Nephron (organoid): ENCODE measurements around the gene TNK2.

Experiments used
- H3K27ac Mint-ChIP-seq, 3 experiments: 2 replicates each; pipeline ENCODE4 v1.8.0; 2020; ENCODE audit warnings: mixed read lengths in 3 of 3, mild to moderate bottlenecking in 2 of 3, moderate library complexity in 1 of 3
- H3K27me3 Mint-ChIP-seq: 2 replicates; pipeline ENCODE4 v1.8.0; 2021; ENCODE audit warnings: low read depth, mild to moderate bottlenecking, moderate library complexity, mixed read lengths
- H3K36me3 Mint-ChIP-seq: 2 replicates; pipeline ENCODE4 v1.8.0; 2020; ENCODE audit warnings: low read depth, mixed read lengths
- H3K4me1 Mint-ChIP-seq: 2 replicates; pipeline ENCODE4 v1.8.0; 2020; ENCODE audit warnings: mixed read lengths
- H3K4me3 Mint-ChIP-seq, 3 experiments: 2 replicates each; pipeline ENCODE4 v1.8.0; 2020; ENCODE audit warnings: mild to moderate bottlenecking in 3 of 3, mixed read lengths in 3 of 3, moderate library complexity in 2 of 3
- H3K9me3 Mint-ChIP-seq: 2 replicates; pipeline ENCODE4 v1.8.0; 2020; ENCODE audit warnings: mixed read lengths
- TF ChIP-seq, protein P1 (sequence below), 3 experiments: fragments of 200-600 bp; sonication (generic); IDR thresholded peaks; one replicate each; pipeline ENCODE4 v1.5.0; 2021; ENCODE audit warnings: antibody characterized with exemption in 3 of 3; ENCODE audit not compliant: unreplicated experiment in 3 of 3

TNK2 gene

DNA sequence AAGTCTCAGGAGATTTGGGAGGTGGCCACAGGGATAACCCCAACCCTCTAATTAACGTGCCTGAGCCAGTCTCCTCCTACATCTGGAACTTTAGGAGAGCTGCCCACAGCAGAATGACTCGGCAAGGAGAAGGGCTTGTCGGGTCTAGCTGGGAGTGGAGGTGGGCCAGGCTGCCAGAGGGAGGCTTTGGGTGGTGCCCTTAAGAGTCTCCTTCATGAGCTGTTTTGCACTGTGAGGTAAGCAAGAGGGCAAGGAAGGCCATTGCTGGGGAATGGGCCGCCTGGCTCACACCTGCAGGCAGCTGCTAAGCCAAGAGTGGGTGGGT is 3.6 kb upstream of the TNK2 start:
- Mint-ChIP-seq H3K4me1 (peaks cover 22% of the 10 kb centered on the region), H3K4me3 (peak overlapping the region; percentile 24 to 67 (median 66)), H3K9me3 (no peaks in the 10 kb centered on the region), H3K36me3 (no peaks in the 10 kb centered on the region), H3K27me3 (peaks cover 30% of the 10 kb centered on the region), H3K27ac (no peak overlapping the region)
- TF ChIP-seq, protein P1, sequence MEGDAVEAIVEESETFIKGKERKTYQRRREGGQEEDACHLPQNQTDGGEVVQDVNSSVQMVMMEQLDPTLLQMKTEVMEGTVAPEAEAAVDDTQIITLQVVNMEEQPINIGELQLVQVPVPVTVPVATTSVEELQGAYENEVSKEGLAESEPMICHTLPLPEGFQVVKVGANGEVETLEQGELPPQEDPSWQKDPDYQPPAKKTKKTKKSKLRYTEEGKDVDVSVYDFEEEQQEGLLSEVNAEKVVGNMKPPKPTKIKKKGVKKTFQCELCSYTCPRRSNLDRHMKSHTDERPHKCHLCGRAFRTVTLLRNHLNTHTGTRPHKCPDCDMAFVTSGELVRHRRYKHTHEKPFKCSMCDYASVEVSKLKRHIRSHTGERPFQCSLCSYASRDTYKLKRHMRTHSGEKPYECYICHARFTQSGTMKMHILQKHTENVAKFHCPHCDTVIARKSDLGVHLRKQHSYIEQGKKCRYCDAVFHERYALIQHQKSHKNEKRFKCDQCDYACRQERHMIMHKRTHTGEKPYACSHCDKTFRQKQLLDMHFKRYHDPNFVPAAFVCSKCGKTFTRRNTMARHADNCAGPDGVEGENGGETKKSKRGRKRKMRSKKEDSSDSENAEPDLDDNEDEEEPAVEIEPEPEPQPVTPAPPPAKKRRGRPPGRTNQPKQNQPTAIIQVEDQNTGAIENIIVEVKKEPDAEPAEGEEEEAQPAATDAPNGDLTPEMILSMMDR (IDR thresholded peaks at IDR 0.05; ENCODE audit: unreplicated experiment in 3 of 3), result no peak

DNA sequence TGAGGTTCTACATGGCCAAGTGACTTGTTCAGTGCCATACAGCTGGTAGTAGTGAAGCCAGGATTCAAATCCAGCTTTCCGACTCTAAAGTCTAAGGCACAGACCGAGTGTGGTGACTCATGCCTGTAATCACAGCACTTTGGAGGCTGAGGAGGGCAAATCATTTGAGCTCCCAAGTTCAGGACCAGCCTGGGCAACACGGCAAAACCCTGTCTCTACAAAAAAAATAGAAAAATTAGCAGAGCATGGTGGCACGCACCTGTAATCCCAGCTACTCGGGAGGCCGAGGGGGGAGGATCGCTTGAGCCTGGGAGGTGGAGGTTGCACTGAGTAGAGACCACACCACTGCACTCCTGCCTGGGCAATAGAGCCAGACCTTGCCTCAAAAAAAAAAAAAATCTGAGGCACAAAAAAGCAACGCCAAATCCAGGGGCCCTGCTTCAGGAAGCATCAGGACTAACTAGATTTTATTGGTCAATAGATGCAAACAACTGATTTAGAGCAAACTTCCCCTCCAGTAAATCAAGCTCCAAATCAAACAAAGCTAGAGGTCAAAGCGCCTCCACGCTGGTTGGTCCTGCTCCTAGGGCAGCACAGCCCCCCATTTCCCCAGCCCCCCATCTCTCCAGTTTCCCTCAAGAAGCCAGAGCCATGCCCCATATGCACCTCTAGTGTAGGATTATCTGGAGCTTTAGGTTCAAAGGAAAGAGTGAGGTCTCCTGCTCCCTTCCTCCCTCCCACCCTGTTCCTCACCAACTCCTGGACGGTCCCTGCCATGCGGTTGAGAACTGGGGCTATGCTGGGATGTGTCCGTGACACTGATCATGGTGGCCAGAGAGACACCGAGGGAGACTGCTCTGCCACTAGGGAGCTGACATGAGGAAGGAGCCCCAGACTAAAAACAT is 2.9 kb upstream of the TNK2 start:
- H3K36me3 Mint-ChIP-seq, result no peaks in the 10 kb centered on the region
- peak overlapping the region; percentile 24 to 83 (median 81) for H3K4me3 Mint-ChIP-seq

GRCh38 chr3:195910499-195910845 is 2.1 kb upstream of the TNK2 start:
- TF ChIP-seq, protein P1 (IDR thresholded peaks at IDR 0.05; ENCODE audit: unreplicated experiment in 3 of 3), result no peak
- Mint-ChIP-seq H3K4me3 (peak overlapping the region; percentile 79 to 83 (median 81)), H3K9me3 (no peaks in the 10 kb centered on the region), H3K36me3 (no peaks in the 10 kb centered on the region), H3K27ac (peak overlapping the region in 2 of 3 experiments; percentile 32 to 33), H3K4me1 (peaks cover 36% of the 10 kb centered on the region), H3K27me3 (peaks cover 30% of the 10 kb centered on the region)

More for the DNA sequence above, 2.9 kb upstream of the TNK2 start:
- Mint-ChIP-seq H3K27ac (peak overlapping the region in 1 of 3 experiments; percentile 26), H3K4me1 (peaks cover 28% of the 10 kb centered on the region), H3K27me3 (peaks cover 26% of the 10 kb centered on the region), H3K9me3 (no peaks in the 10 kb centered on the region)
- TF ChIP-seq, protein P1 (IDR thresholded peaks at IDR 0.05; ENCODE audit: unreplicated experiment in 3 of 3), result no peak

DNA sequence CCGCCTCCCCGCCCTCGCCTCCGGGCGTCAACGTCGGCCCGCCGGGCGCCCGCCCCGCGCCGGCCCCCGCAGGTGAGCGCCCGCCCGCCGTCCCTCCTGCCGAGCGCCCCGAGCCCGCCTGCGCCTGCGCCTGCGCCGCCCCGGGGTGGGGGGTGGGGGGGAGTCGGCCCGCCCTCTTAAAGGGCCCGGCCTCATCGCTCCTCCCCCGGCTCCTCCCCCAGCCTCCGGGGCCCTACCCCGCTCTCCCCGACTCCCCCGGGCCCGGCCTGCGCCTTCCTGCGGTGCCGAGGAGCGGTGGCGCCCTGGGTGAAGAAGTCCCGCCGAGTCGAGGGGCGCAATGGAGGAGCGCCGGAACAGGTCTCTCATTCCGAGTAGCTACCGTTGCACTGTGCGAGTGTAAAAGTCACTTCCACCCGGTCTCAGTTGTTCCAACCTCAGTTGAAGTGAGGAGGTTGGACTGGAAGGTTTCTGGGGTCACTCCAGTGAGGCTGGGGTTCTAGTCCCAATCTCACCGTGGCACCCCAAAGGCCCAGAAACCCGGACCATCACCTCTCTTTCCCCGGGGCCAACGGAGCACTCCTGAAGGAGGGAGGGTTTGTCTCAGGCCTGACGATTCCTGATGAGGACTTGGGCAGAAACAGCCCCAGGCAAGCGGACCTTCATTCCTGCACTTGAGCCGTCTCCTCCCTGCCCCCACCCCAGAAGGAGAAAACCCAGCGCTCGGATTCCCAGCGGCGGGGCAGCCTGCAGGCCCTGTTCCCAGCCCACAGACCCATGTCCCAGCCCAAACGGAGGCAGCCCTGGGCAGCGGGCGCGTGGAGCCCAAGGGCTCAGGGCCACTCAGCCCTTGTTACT is 1.5 kb upstream of the TNK2 start:
- Mint-ChIP-seq H3K4me1 (peaks cover 34% of the 10 kb centered on the region), H3K27me3 (peaks cover 30% of the 10 kb centered on the region), H3K27ac (peak overlapping the region in 2 of 3 experiments; percentile 32 to 33), H3K36me3 (no peaks in the 10 kb centered on the region), H3K4me3 (peak overlapping the region; percentile 79 to 83 (median 81)), H3K9me3 (no peaks in the 10 kb centered on the region)
- TF ChIP-seq, protein P1 (IDR thresholded peaks at IDR 0.05; ENCODE audit: unreplicated experiment in 3 of 3), result no peak

GRCh38 chr3:195908694-195909581 is 587 bp upstream of the TNK2 start:
- TF ChIP-seq, protein P1 (IDR thresholded peaks at IDR 0.05; ENCODE audit: unreplicated experiment in 3 of 3), result no peak
- peaks cover 31% of the 10 kb centered on the region for H3K4me1 Mint-ChIP-seq
- H3K4me3 Mint-ChIP-seq, result peak overlapping the region; percentile 87 to 89 (median 87)
- H3K27me3 Mint-ChIP-seq, result peaks cover 25% of the 10 kb centered on the region
- no peak overlapping the region for H3K27ac Mint-ChIP-seq
- H3K9me3 Mint-ChIP-seq, result no peaks in the 10 kb centered on the region
- peaks cover 3% of the 10 kb centered on the region for H3K36me3 Mint-ChIP-seq
